AG20443 (cell line): Measurements from ENCODE around the gene STMN1.

ENCODE experiments used
- DNase-seq: peaks from one replicate; pipeline ENCODE4 v3.0.0; 2012; ENCODE audit warnings: low spot score, mixed read lengths

Gene STMN1

DNA sequence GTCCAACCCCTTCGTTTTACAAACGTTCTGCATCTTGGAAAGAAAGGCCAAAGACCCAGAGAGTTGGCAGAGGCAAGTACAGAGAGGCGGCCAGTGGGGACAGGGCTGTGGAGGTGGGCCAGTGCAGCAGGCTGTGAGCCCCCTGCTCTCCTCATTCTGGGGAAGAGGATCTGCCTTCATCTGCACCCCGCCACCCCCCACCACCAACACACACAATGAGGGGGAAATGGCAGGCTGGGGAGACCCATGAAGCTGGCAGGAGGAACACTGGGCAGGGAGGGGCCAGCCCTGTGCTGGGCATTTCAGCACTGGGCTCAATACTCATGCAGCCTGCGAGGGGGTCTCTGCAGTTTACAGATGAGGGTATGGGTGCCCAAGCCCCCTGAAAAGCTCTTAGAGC lies 14.6 kb downstream of the STMN1 start:
- no peak for DNase-seq

DNA sequence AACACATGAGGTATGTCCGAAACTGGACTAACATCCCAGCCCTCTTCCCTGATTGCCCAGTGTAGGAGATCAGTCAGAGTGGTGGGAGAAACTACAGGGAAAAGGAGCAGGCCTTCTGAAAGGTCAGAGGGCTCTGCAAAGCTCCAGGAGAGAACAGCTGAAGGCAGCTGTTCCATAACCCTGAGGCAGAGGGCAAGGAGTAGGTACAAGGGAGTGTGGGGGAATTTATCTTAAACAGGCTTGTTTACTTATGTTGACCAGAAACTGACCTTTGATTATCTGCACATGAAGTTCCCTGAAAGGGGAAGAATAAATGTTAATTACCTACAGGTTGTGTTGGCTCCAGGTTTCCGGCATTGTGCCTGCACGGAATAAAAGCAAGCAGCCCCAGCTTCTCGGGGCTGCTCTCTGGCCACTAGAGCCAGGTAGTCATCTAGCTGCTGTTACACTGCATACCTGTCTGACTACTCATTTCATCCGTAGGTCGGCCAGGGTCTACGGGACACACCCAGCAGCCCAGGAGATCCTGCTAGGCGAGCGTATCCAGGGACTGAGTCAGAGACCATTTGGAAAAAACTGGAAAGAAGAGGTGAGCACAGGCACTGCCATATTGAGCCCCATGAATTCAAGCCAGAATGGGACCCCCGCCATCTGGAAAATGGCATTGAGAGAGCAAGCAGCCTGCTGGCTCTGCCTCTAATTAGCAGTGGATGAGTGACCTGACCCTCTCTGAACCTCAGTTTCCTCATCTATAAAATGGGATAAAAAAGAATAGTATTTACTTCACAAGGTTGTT lies 15.8 kb downstream of the STMN1 start:
- DNase-seq, result no peak

DNA sequence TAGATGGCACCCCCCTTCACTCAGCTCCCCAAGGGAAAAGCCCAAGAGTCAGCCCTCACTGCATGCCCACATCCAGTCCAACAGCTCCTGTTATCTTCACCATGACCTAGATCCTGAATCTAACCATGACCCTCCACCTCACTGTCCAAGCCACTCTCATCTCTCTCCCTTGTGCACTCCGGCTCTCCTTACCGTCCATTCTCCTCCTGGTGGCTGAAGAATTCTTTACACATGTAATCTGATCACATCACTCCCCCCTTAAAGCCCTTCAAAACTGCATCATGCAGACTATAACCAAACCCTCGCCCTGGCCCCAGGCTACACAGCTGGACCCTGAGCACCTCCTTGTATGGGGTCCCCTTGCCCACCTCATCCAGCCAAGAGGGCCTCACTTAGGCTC lies 16.7 kb downstream of the STMN1 start:
- DNase-seq, result no peak

DNA sequence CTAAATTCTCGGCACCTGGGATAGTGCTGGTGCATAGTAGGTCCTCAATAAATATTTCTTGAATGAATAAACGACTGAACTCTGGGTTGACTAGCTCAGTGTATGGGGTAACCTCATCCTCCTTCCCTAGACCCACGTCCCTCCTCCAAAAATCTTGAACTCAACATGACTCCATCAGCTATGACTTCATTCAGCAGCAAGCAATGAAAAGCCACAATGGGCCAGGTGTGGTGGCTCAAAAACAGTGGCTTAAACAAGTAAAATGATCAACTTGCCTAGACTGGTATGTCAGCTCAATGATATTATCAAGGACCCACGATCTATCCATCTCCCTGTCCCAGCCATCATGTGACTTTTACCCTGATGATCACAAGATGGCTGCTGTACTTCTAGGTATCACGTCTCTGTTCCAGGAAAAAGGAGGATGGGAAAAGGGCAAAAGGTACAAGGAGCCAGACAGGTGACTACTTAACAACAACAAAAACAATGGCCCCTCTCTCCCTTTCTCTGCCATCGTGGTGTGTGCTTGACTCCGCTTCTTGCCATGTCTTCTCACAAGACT lies 17.7 kb downstream of the STMN1 start:
- no peak for DNase-seq

DNA sequence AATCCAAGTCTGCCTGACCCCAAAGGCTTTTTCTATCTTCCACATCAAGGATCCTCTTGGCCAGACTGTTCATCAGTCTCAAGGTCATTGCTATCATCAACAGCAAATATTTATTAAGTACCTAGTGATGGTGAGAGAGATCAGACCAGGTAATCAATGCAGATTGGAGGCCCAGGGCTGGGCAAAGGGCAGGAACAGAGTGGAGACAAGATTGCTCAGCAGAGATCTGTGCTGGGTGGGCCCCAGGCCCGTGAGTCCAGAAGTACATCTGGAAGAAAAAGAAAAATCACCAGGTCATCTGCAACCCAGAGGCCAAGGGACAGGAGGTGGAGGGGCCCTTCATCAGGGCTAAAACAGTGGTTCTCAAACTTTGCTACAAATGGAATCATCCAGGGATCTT lies 20.6 kb downstream of the STMN1 start:
- DNase-seq, result no peak

DNA sequence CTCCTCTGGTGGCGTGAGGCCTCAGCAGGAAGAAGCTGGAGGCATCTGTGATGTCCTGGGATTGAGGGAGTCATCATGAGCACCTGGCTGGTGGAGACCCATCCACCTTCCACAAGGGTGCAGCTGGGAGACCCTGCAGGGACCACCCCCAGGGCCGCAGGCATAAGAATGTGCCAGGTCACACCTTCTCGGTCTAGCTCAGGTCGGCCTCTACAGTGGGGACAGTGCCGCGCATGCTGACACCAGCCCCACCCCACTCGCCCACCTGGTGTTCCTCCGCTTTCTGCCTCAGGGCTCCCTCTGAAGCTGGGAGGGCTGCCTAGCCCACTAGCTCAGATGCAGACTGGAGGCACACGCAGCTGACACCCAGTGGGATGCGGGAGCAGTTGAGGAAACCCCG lies 25.0 kb downstream of the STMN1 start:
- no peak for DNase-seq

DNA sequence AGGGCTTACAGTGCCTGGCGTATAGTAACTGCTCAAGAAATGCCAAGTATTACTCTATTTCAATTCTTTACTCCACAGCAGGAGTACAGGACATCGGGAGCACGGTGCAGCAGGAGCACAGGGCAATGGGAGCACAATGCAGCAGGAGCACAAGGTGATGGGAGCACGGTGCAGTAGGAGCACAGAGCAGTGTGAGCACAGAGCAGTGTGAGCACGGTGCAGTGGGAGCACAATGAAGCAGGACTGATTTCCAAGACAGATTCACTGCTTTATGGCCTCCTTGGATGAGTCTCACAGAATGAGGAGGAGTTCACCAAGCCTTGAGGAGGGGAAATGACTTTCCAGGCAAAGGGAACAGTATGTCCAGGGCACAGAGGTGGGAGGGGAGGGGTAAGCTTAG lies 25.7 kb downstream of the STMN1 start:
- DNase-seq, result no peak

DNA sequence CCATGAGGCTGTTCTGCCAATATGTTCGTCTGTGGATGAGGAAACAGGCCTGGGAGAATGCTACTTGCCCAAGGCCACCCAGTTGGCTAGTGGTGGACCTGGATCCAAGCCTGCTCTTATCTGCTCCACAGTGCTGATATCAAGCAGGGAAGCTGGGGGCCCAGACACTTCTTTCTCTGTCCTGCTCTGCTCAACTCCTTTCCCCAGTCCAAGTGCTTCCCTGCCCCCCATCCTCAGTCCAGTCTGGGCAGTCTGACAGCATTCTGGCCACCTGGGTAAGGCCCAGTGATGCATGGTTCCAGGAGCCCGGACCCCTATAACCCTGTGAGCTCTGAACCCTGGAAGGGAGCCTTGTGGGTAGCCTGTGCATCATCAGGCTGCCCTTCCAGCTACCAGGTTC lies 26.5 kb downstream of the STMN1 start:
- DNase-seq, result no peak

DNA sequence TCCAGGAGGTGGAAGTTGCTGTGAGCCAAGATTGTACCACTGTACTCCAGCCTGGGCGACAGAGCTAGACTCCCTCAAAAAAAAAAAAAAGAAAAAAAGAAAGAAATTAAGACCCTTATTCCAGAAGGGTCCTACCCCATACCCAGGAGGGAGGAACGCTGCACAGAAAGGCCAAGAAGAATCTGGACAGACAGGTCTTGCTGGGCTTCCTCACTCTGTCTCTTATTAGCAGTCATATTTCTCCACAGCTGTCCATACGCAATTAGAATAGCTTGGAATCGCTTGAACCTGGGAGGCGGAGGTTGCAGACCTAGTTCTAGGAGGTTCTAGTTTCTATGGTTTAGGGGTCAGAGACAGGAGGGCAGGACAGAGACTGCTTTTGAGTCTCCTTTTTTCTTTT lies 27.5 kb downstream of the STMN1 start:
- DNase-seq, result no peak

DNA sequence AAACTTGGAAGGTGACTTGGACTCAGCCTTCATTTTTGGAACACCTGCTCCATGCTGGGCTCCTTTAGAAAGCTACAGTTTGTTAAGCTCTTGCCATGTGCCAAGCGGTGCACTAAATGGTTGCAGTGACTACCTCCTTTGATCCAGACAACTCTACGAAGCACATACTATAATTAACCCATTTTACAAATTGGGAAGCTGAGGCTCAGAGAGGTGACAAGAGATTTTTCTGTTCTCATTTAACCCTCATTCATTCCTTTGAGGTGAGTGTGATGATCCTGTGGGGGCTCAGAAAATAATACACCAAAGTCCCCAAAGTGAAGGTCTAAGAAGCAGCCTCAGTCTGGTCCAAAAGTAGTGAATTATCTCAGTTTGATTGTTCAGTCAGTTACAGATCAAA lies 29.1 kb downstream of the STMN1 start:
- no peak for DNase-seq

DNA sequence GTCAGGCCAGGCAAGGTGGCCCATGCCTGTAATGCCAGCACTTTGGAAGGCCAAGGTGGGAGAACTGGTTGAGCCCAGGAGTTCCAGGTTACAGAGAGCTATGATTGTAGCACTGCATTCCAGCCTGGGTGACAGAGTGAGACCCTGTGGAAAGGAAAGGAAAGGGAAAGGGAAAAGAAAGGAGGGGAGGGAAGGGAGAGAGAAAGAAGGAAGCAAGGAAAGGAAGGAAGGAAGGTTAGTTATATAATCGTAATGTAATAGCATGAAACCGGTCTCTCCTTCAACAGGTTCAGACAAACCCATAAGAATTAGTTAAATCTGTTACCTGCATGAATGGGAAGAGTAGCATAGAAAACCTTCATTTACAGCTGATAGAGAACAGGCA lies 29.5 kb downstream of the STMN1 start:
- DNase-seq, result no peak

DNA sequence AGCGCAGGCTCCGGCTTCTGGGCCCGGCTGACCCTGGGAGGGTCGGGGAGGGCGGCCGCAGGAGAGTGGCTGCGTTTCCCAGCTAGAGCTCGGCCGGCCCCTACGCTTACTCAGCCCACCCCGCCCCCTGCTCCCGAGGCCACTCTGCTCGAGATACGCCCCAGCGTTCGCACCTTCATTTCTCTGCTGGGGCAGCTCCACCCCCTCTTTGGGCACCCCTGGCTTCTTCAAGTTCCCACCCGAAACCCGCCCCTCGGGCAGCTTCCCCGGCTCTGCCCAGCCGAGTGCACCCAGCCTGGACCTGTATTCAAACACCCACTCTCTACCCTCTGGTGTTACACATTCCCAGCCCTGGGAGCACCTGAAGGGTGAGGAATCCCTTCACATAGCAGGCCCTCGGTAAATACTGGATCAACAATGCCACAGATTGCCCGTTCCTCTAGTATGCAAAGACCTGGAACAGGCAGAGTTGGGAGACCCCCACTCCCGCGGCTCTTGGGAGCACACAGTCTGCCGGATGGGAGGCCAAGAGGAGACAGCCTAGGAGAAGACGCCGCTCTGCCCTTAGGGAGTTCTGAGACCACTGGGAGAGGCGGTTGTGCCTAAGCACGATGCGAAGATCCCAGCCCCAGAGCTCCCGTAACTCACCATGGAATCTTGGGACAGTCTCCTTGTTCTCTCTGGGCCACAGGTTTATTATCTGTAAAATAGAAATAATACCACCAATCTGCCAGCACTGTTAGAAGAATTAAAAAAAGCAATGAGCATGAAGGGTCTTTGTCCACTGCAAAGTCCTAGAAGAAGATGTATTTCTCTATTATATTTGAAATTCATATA lies 30.1 kb downstream of the STMN1 start:
- no peak for DNase-seq

DNA sequence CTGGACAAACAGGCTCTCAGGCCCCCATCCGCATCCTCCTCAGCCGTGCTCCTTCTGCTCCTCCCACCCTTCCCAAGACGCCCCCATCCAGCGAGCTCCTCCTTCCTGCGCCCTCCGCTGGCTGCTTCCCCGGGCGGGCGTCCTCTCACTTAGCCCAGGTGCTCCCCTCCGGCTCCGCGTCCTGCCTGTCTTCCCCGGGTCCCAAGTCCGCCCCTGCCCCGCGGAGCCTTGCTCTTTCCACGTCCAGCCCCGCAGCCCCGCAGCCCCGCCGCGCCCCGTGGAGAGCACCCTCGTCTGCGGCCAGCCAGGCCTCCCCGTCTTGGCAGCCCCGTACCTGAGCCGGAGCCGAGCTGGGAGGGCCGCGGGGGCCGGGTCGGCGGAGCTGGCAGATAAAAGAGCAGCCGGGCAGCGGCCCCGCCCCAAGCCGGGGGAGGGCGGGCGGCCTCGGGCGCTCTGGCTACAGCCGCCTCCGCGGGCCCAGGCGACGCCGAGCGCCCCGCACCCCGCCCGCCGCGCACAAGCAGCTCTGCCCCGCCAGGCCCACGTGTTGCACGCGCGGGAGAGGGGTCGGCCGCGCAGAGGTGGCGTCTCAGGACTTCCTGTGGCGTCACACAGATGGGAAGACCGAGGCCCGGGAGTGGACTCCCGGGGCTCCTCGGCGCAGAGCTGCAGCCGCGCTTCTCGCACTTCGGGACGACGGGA lies 30.9 kb downstream of the STMN1 start, which contains the start of gene PAQR7:
PAQR7 (minus strand) TSS at position 555 of the 702 bp plus-strand sequence. CDS start 11,869 bp downstream, outside the sequence.
- DNase-seq, result peak; percentile 90

DNA sequence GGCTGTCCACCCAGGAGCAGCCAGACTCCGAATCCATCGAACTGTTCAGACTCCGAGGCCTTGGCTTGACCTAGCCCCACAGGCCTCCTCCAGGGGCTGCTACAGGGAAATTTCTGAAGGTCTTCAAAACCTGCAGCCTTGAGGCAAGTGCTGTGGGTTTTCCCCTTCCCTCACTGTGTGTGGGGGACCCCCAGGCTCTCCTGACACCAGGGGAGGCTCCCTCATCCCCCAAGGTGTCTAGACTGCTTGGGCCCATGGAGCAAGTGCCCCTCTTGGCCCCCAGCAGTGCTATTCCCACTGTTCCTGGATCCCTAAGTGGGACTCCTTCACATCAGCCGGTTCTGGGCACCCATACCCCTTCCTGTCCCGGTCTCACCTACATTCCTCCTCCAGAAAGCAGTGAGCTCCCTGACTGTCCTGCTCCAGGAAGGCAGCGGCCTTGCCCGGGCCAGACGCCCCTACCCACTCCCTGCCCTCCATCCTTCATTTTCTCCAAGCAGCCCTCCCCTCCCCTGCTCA lies 31.5 kb downstream of the STMN1 start:
- no peak for DNase-seq

DNA sequence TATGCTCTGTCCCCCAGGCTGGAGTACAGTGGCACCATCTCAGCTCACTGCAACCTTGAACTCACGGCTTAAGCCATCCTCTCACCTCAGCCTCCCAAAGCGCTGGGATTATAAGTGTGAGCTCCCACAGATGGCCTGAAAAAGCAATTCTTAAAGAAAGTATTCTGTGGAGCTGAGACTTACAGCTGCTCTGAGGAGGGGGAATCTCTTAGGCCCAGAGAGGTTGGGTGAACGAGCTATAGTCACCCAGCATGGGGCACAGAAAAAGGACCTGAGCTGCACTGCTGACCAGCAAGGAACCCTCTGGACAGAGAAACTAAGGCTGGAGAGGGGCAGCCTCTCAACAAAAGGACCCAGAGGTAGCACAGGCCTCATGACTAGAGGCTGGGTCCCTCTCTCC lies 32.0 kb downstream of the STMN1 start:
- no peak for DNase-seq

DNA sequence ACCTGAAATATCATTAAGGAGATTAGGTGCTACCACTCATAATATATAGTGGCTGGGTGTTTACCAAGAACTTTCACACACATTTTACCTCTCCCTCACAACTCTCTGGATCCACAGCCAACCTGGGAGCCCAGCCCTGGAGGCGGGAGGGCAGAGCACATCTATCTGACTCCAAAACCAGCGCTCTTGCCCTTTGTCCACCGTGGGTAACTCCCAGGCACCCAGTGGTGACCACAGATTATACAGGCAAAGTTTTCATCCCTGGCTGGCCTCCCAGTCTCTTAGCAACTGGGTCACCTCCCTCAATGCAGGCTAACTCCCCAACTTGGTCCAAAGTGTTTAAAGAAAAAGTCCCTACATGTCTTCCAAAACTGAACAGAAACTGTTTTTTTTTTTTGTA lies 33.1 kb downstream of the STMN1 start:
- no peak for DNase-seq

DNA sequence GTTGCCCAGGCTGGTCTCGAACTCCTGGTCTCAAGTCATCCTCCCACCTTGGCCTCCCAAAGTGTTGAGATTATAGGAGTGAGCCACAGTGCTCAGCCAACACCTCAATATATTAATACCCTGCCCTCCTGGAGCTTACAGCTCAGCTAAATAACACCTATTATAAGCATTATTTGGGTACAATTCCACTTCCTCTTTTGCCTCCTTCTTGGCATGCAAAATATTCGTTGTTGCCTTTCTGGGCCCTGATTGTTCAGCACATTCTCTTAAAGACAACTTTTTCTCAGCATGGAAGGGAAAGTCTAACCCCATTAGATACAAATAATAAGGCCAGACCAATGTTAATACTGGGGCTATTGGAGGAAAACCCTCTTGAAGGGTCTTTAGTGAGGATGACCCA lies 33.5 kb downstream of the STMN1 start:
- DNase-seq, result no peak

DNA sequence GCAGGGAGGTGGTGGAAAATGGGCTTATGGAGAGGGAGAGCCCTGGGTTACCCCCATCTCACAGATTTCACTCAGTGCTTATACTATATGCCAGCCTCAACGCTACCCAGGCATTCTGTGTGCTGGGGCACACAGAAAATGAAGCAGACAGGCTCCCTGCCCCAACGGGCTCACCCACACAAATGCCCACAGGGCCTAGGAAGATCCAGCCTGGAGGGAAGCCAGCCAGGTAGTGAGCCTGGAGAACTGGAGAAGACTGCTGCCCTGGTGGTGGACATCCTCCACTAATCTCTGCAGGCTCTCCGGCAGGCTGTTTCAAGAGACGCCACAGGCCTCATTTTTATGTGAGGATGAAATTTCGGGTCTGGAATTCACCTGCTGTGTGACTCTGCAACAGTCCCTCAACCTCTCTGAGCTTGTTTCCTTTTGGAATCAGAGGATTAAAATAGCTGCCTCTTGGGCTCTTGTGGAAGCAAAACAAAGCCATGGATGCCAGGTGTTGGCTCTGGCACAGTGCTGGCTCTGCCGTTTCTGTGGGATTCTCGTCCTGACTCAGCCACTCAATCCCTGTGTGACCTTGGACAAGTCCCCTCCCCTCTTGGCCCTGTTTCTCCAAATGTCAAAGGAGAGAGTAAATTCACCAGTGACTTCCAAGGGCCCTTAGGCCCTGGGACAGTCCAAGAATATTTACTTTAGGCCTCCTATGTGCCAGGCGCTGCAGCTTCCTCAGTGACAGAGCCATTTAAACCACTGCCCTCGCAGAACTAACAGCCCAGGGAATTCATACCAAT lies 34.3 kb downstream of the STMN1 start:
- no peak for DNase-seq

DNA sequence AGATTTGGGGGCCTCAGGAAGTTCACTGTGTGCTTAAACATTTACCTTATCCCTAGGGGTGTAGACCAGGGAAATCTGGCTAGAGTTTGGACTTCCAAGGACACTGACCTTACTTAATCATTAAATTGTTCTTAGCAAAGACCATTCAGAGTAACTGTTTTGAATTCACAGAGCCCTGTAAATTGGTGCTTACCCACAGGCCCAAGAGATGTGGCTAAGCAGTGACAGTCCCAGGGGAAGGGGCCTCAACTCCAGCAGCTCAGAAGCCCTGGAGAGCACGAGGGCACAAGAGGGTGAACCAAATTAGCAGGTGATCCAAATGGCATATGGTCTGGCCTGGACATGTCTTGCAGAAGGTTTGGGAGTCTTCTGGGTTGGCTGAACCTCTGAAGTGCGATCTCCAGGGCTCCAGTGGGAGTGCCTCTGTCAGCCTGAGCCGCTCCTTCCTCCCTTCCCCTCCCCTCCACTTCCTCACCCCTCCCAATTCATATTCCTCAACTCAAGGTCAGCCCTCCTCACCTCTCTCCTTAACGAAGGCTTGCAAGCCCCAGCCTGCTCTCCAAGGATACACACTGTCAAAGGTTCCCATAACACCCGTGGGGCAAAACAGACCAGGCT lies 35.0 kb downstream of the STMN1 start:
- DNase-seq, result peak; percentile 4

DNA sequence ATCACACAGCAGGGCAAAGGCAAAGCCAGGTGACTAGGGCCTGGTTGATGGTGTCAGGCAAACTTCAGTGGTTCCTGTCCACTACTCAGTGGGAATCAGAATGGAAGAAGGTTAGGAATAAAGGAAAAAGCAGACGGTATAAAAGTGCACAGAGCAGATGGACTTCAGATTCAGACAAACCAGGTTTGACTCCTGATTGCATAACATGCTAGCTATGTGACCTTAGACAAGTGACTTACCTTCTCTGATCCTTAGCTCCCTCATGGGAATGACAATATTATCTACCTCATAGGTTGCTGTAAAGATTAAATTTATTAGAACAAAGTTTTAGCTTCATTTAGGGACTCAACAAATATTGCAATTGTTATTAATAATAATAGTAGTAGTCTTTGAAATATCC lies 35.6 kb downstream of the STMN1 start:
- DNase-seq, result no peak
